ENCODE results near the gene TASP1.

GRCh38 chr20:13464702-13465101, 174.0 kb downstream of the TASP1 start:
- TF ChIP-seq CTCF (IDR thresholded peaks at IDR 0.05; ENCODE audit: insufficient read depth, low read depth, low read length): no peak
- no peak for TF ChIP-seq EZH2 (IDR thresholded peaks at IDR 0.05; ENCODE audit: insufficient read depth, low read length)
